Coronary artery (tissue), 2 donors: ENCODE data around the gene ZNF618.

ENCODE experiments used
- DNase-seq: peaks from one replicate; pipeline ENCODE4 v3.0.0-alpha.2; 2017; ENCODE audit warnings: low spot score
- H3K27ac ChIP-seq, 2 donors: fragments of 200-600 bp; sonication (generic); one replicate each; pipeline ENCODE4 v1.5.1; 2016 to 2019
- H3K4me3 ChIP-seq: fragments of 200-600 bp; sonication (generic); 2 replicates; pipeline ENCODE4 v1.5.1; 2016; ENCODE audit warnings: mild to moderate bottlenecking, moderate library complexity
- TF ChIP-seq, protein P1 (sequence below): fragments of 200-600 bp; sonication (generic); IDR thresholded peaks from one replicate; pipeline ENCODE4 v1.5.1; 2019; ENCODE audit warnings: antibody characterized with exemption

The ZNF618 gene

DNA sequence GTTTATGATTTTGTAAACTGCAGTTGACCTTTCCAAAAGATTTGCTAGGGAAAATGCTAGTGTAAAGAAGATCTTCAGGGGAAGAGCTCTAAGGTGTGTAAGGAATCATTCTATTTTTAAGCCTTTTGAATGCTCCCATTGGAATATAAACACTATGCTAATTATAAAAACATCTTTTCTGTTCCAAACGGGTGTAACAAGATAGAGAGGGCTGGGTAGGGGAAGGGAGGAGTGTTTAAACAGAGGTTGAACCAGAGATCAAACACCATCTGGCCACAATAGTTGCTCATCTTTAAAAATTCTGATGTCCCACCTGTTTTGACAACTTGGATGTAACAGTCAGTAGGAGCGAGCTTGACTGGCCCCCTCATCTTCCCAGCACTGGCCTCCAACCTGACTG, 38.4 kb downstream of the ZNF618 start:
- H3K27ac ChIP-seq: no peak overlapping the region
- no peak overlapping the region for H3K4me3 ChIP-seq
- no peak for DNase-seq
- TF ChIP-seq, protein P1, sequence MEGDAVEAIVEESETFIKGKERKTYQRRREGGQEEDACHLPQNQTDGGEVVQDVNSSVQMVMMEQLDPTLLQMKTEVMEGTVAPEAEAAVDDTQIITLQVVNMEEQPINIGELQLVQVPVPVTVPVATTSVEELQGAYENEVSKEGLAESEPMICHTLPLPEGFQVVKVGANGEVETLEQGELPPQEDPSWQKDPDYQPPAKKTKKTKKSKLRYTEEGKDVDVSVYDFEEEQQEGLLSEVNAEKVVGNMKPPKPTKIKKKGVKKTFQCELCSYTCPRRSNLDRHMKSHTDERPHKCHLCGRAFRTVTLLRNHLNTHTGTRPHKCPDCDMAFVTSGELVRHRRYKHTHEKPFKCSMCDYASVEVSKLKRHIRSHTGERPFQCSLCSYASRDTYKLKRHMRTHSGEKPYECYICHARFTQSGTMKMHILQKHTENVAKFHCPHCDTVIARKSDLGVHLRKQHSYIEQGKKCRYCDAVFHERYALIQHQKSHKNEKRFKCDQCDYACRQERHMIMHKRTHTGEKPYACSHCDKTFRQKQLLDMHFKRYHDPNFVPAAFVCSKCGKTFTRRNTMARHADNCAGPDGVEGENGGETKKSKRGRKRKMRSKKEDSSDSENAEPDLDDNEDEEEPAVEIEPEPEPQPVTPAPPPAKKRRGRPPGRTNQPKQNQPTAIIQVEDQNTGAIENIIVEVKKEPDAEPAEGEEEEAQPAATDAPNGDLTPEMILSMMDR: no peak

DNA sequence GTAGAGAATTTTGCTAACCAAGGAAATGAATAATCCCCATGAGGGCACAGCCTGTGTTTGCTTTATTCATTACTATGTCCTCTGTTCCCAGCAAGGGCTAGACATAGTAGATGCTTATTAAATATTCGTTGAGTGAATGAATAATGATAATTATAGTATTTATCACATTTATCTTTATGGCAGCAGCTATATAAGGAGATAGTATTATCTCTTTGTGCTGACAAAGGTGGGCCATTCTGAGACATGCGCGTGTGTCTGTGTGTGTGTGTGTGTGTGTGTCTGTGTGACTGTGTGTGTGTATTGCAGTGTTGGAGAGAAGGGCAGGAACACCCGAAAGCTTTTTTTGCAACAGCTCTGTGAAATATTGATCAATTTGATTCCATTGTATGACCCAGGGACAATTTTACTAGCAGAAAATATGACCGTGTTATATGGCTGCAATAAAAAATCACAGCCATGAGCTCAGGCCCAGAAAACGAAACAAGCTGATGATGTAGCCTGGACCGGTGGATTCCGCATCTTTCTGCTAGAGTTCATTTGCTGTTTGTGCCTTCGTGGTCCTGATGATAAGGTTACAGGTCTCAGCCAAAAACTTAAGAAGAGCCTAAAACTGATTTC, 39.8 kb downstream of the ZNF618 start:
- Histone ChIP-seq H3K4me3 (no peak overlapping the region), H3K27ac (no peak overlapping the region)
- DNase-seq: no peak
- TF ChIP-seq, protein P1: no peak

DNA sequence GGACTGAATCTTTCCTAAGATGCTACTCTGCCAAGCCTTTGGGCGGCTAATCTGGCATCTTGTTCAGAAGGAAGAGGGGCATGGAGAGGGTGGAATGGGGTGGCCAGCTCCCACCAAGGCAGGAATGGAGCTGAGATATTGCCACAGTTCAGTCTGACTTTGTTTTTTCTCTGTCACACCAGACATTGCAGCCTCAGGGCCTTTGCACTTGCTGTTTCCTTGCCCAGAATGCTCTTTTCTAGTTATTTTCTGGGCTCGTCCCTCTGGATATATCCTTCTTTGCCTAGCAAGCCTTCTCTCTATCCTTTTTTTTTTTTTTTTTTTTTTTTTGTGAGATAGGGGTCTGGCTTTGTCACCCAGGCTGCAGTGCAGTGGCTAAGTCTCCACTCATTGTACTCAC, 40.8 kb downstream of the ZNF618 start:
- TF ChIP-seq, protein P1: no peak
- no peak overlapping the region for H3K4me3 ChIP-seq
- no peak overlapping the region for H3K27ac ChIP-seq
- DNase-seq: no peak

DNA sequence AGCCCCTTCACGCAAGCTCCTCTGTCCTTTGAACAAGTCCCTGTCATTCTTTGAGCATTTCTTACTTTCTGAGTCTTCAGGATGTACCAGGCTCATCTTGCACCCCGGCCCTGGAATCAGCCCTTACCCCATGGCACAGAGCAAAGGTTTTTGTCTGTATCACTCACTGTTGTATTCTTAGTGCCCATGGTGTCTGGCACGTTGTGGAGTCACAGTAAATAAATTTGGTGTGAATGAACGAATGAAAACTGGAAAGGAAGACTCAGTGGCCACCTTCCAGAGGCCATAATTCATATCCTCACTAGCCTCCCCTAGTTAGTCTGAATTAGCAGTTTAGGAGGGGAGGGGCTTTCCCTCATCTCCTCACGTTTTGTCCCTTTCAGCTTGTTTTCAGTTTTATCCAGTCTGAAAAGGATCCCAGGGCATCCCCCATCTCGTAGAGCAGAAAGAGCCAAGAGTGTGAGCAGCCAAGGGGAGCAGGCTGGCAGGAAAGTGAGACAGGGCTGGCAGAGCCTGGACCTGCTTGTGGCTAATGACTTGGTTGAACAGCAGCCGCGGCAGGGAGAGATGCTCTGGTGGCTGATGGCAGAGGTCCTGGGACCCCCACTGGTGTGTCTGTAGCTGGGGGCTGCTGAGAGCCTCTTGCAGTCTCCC, 42.7 kb downstream of the ZNF618 start:
- DNase-seq: no peak
- TF ChIP-seq, protein P1: no peak
- Histone ChIP-seq H3K27ac (no peak overlapping the region), H3K4me3 (no peak overlapping the region)

DNA sequence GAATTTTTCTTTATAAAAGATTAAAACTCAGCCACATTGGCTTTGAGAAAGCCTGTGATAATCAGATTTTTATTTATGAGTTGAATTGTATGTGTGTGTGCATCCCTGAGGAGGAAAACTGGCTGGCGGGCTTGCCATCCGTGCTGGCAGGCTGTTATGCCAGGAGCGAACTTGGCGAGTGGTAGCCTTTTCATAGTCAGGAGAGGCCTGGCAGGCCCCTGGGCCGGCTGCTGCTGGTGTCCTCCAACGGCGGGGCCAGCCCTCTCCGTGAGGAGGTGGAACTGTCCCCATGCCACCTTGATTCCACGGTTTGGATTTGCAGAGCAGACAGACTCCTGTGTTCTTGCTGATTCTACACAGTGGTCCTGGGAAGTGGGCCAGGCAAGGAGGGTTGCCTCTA, 43.3 kb downstream of the ZNF618 start:
- TF ChIP-seq, protein P1: no peak
- no peak overlapping the region for H3K27ac ChIP-seq
- no peak overlapping the region for H3K4me3 ChIP-seq
- no peak for DNase-seq

DNA sequence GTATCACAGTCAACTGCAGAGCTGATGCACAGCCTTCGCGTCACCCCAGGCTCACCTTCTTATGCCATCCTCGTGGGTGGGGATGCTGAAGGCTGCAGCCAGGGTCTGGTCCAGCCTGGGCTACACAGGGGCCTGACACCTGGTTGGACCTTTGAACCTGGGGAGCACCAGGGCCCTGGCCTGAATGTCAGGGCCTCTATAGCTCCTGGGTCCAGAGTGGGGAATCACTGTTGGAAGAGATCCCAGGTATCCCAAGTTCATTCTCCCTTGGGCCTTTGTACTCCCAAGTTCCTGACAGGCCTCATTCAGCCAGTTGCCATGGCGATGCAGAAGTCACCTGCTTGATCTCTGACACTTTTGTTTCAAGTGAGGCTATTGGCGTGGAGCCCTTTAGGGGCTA, 43.8 kb downstream of the ZNF618 start:
- no peak overlapping the region for H3K27ac ChIP-seq
- no peak overlapping the region for H3K4me3 ChIP-seq
- no peak for DNase-seq
- TF ChIP-seq, protein P1: no peak

DNA sequence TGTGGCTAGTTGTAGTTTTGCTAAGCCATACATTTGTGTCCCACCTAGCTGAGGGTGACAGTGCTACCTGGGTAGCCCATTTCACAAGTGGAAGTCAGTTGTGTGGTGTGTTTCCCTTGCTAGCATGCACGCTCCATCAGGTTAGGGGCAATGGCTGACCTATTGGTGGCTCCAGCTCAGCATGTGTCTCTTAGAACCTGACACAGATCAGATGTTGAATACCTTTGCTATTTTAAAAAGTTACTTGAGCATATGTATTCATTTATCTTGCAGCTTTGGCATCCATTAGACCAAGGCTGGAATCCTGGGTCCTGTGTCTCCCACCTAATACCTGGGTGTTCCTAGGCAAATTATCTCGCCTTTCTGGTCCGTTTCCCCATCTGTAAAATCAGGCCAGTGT, 44.8 kb downstream of the ZNF618 start:
- Histone ChIP-seq H3K4me3 (no peak overlapping the region), H3K27ac (no peak overlapping the region)
- TF ChIP-seq, protein P1: no peak
- peak; percentile 9 for DNase-seq
